SK-N-SH (cell line): ENCODE data around the gene MUS81. TPM values are rescaled to one million over a fixed set of nuclear protein-coding genes. Genes with fewer than 3 reads are reported as not detected.
A peak's percentile ranks its signal among the peaks of the same experiment; 100 is the strongest.

ENCODE experiments used
- CTCF ChIA-PET: fragments of 300-600, 350-600 bp; formaldehyde crosslinking; extraction: SDS; loops from one replicate; lab custom pipeline; 2021; lab: Yijun Ruan, JAX
- POLR2A ChIA-PET: fragments of 350-600 bp; sonication (Branson Sonifier 250); formaldehyde crosslinking; extraction: SDS; loops from one replicate; lab custom pipeline; 2020; ENCODE audit warnings: antibody characterized with exemption, inconsistent platforms; lab: Yijun Ruan, JAX
- DNase-seq: peaks from one replicate; pipeline ENCODE4 v3.0.0; 2012
- H2AFZ ChIP-seq: fragments of 200-600 bp; sonication (generic); 2 replicates; pipeline ENCODE4 v1.8.1; 2016; ENCODE audit warnings: antibody characterized with exemption, mild to moderate bottlenecking, low read depth
- H3F3A ChIP-seq: fragments of 200-600 bp; sonication (generic); replicated peaks from 2 replicates; pipeline ENCODE3; 2016; ENCODE audit warnings: antibody characterized with exemption, mild to moderate bottlenecking; ENCODE audit not compliant: insufficient read depth
- H3K27ac ChIP-seq, 2 experiments: fragments of 200-500 bp in 1 of 2; fragments of 200-600 bp in 1 of 2; sonication (Bioruptor generic) in 1 of 2; sonication (generic), shearing (Covaris generic) in 1 of 2; 2 replicates each; pipeline versions ENCODE4 v1.5.1 to v1.6.1; 2014 to 2016; ENCODE audit warnings: low read depth in 2 of 2, inconsistent platforms in 1 of 2, low read length in 1 of 2, mild to moderate bottlenecking in 1 of 2, mixed read lengths in 1 of 2
- H3K27me3 ChIP-seq: fragments of 200-600 bp; sonication (generic), shearing (Covaris generic); 2 replicates; pipeline ENCODE4 v1.6.1; 2016; ENCODE audit warnings: mixed run types; ENCODE audit not compliant: insufficient read depth
- H3K36me3 ChIP-seq, 2 experiments: fragments of 200-500 bp in 1 of 2; fragments of 200-600 bp in 1 of 2; sonication (Bioruptor generic) in 1 of 2; sonication (generic) in 1 of 2; replicated peaks in 1 of 2; 2 replicates each; pipeline versions ENCODE3 to v1.5.1; 2014 to 2016; ENCODE audit warnings: low read length in 1 of 2, mild to moderate bottlenecking in 1 of 2; ENCODE audit not compliant: insufficient read depth in 2 of 2, control insufficient read depth in 1 of 2
- H3K4me1 ChIP-seq, 2 experiments: fragments of 200-500 bp in 1 of 2; fragments of 200-600 bp in 1 of 2; sonication (Bioruptor generic) in 1 of 2; sonication (generic), shearing (Covaris generic) in 1 of 2; 2 replicates each; pipeline versions ENCODE4 v1.5.1 to v1.6.1; 2014 to 2016; ENCODE audit warnings: low read depth in 1 of 2, low read length in 1 of 2, mixed run types in 1 of 2; ENCODE audit not compliant: insufficient read depth in 2 of 2, control insufficient read depth in 1 of 2
- H3K4me2 ChIP-seq: fragments of 200-600 bp; sonication (generic), shearing (Covaris generic); 2 replicates; pipeline ENCODE4 v1.6.1; 2017; ENCODE audit warnings: mixed run types
- H3K4me3 ChIP-seq, 2 experiments: fragments of 200-500 bp in 1 of 2; fragments of 200-600 bp in 1 of 2; sonication (Bioruptor generic) in 1 of 2; sonication (generic), shearing (Covaris generic) in 1 of 2; 2 replicates each; pipeline versions ENCODE4 v1.5.1 to v1.8.1; 2014 to 2016; ENCODE audit warnings: low read depth in 2 of 2, inconsistent platforms in 1 of 2, low read length in 1 of 2, mild to moderate bottlenecking in 1 of 2, mixed read lengths in 1 of 2, moderate library complexity in 1 of 2
- H3K79me2 ChIP-seq: fragments of 200-600 bp; sonication (generic); 2 replicates; pipeline ENCODE4 v1.8.1; 2017; ENCODE audit warnings: mild to moderate bottlenecking; ENCODE audit not compliant: insufficient read depth
- H3K9ac ChIP-seq: fragments of 200-600 bp; sonication (generic); 2 replicates; pipeline ENCODE4 v1.6.1; 2017; ENCODE audit warnings: mixed run types
- H3K9me2 ChIP-seq: fragments of 200-600 bp; sonication (generic); 2 replicates; pipeline ENCODE4 v1.6.1; 2017; ENCODE audit warnings: mixed run types
- H3K9me3 ChIP-seq: fragments of 200-600 bp; sonication (generic); 2 replicates; pipeline ENCODE4 v1.6.1; 2017; ENCODE audit warnings: mixed run types, mild to moderate bottlenecking, moderate library complexity
- H4K20me1 ChIP-seq: fragments of 200-600 bp; sonication (generic); 2 replicates; pipeline ENCODE4 v1.6.1; 2017; ENCODE audit warnings: mild to moderate bottlenecking, mixed run types; ENCODE audit not compliant: insufficient read depth
- EP300 ChIP-seq, 2 experiments: IDR thresholded peaks; 2 replicates each; pipeline versions ENCODE4 v1.4.0 to v1.6.1; 2012; ENCODE audit warnings: borderline replicate concordance in 1 of 2, low read depth in 1 of 2, low read length in 1 of 2
- FOSL2 ChIP-seq: IDR thresholded peaks from 2 replicates; pipeline ENCODE4 v1.4.0; 2012; ENCODE audit warnings: low read depth, mild to moderate bottlenecking, moderate library complexity, borderline replicate concordance
- FOXJ3 ChIP-seq: sonication (generic); formaldehyde crosslinking; IDR thresholded peaks from 2 replicates; pipeline ENCODE4 v1.5.1; 2020; ENCODE audit warnings: mild to moderate bottlenecking, missing genetic modification reagents
- FOXM1 ChIP-seq: IDR thresholded peaks from 2 replicates; pipeline ENCODE4 v1.4.0; 2012; ENCODE audit warnings: low read depth, mild to moderate bottlenecking
- GABPA ChIP-seq: IDR thresholded peaks from 2 replicates; pipeline ENCODE4 v1.4.0; 2012; ENCODE audit warnings: low read depth, mild to moderate bottlenecking
- IRF3 ChIP-seq: fragments of 150-350 bp; IDR thresholded peaks from 2 replicates; pipeline ENCODE4 v1.6.1; 2016; ENCODE audit warnings: mild to moderate bottlenecking, low read depth, low read length
- MXI1 ChIP-seq: IDR thresholded peaks from 2 replicates; pipeline ENCODE4 v1.6.1; 2012; ENCODE audit warnings: mild to moderate bottlenecking, low read depth, low read length, improper control_type of control experiment
- PBX3 ChIP-seq: IDR thresholded peaks from 2 replicates; pipeline ENCODE4; 2012
- RFX5 ChIP-seq: IDR thresholded peaks from 2 replicates; pipeline ENCODE4 v1.6.1; 2012; ENCODE audit warnings: mild to moderate bottlenecking, improper control_type of control experiment, low read length
- TAF1 ChIP-seq: IDR thresholded peaks from 2 replicates; pipeline ENCODE4 v1.6.1; 2012; ENCODE audit warnings: low read depth, mild to moderate bottlenecking, low read length, moderate library complexity, borderline replicate concordance
- TCF12 ChIP-seq: IDR thresholded peaks from 2 replicates; pipeline ENCODE4 v1.4.0; 2012
- USF1 ChIP-seq: IDR thresholded peaks from 2 replicates; pipeline ENCODE4 v1.4.0; 2012; ENCODE audit warnings: low read depth, borderline replicate concordance
- USF2 ChIP-seq: fragments of 150-350 bp; IDR thresholded peaks from 2 replicates; pipeline ENCODE4 v1.6.1; 2017; ENCODE audit warnings: antibody characterized with exemption, low read length, low read depth, borderline replicate concordance
- WGBS: methylation state at CpG from one replicate; pipeline ENCODE4 v1.1.6; 2017; ENCODE audit warnings: low lambda C conversion rate; 5-methylcytosine and 5-hydroxymethylcytosine counted together
- polyA plus RNA-seq, 3 experiments: library from polyadenylated mRNA; depleted of rRNA; stranded (reverse); fragments of >200 nt; gene quantifications; 2 replicates each; pipeline ENCODE4 v1.2.3, GENCODE V29; 2012

Gene MUS81
- polyA plus RNA-seq, 1 of the 3 experiments (the other 2 are of a cell fraction), result 58.2 TPM

GRCh38 chr11:65883058-65883761 is 23.0 kb downstream of the MUS81 start:
- CTCF ChIA-PET, result interaction anchor here (1.6 to 15.2 kb wide), 8 partner anchors 17 to 171 kb away, joined by 4 to 374 read pairs (median 30); partner anchors contain the start of genes C11orf68, CFL1, EFEMP2 and FOSL1
- no peak overlapping the region for H3K27ac ChIP-seq
- POLR2A ChIA-PET, result no interaction called here
- no peak for DNase-seq
- no peak overlapping the region for H3K4me2 ChIP-seq
- TF ChIP-seq PBX3, result no peak
- TF ChIP-seq MXI1, result no peak
- TF ChIP-seq, all 33 proteins: peak for 0
- H3K4me1 ChIP-seq, result peaks cover 12 to 22% of the 10 kb centered on the region in 2 experiments; a peak in 3 of 4 replicates
- H2AFZ ChIP-seq, result no peak overlapping the region
- no peaks in the 10 kb centered on the region for H3K9me2 ChIP-seq
- no peaks in the 10 kb centered on the region for H3K9me3 ChIP-seq
- H3K4me3 ChIP-seq, result no peak overlapping the region
- H3K79me2 ChIP-seq, result peaks cover 39% of the 10 kb centered on the region
- peaks cover 17% of the 10 kb centered on the region for H3F3A ChIP-seq
- H4K20me1 ChIP-seq, result no peaks in the 10 kb centered on the region
- H3K9ac ChIP-seq, result no peak overlapping the region
- H3K27me3 ChIP-seq, result no peaks in the 10 kb centered on the region
- peaks cover 31 to 45% of the 10 kb centered on the region in 2 experiments for H3K36me3 ChIP-seq
- WGBS, result 94% methylated on average over 13 of the region's 13 CpGs

- peaks cover 12 to 23% of the 10 kb centered on the region in 2 experiments; a peak in 3 of 4 replicates for H3K4me1 ChIP-seq
- H3K9me2 ChIP-seq, result no peaks in the 10 kb centered on the region
- peaks cover 31 to 45% of the 10 kb centered on the region in 2 experiments for H3K36me3 ChIP-seq
- no peaks in the 10 kb centered on the region for H3K9me3 ChIP-seq
- no peak overlapping the region; a peak in 1 of 4 replicates for H3K4me3 ChIP-seq
- H3K9ac ChIP-seq, result no peak overlapping the region
- peak overlapping the region in 1 of 2 experiments; percentile 17; a peak in 1 of 4 replicates for H3K27ac ChIP-seq
- H3F3A ChIP-seq, result peaks cover 22% of the 10 kb centered on the region
- peaks cover 39% of the 10 kb centered on the region for H3K79me2 ChIP-seq
- H3K27me3 ChIP-seq, result no peaks in the 10 kb centered on the region
- 80% methylated on average over 28 of the region's 28 CpGs for WGBS
- POLR2A ChIA-PET, result interaction anchor here (0.6 to 1.9 kb wide), 9 partner anchors 10 to 172 kb away, joined by 3 to 9 read pairs (median 4); partner anchors contain the start of gene MUS81
- CTCF ChIA-PET, result interaction anchor here (0.6 to 15.2 kb wide), 58 partner anchors 8 to 416 kb away, joined by 3 to 374 read pairs (median 4); partner anchors contain the start of genes AP5B1, C11orf68, CFL1 and EFEMP2
- H4K20me1 ChIP-seq, result no peaks in the 10 kb centered on the region
- DNase-seq, result no peak
- H2AFZ ChIP-seq, result no peak overlapping the region
- TF ChIP-seq USF2 (no peak), IRF3 (no peak), TAF1 (no peak), RFX5 (no peak), GABPA (no peak), FOXM1 (no peak), TCF12 (no peak), MXI1 (no peak), FOSL2 (no peak), FOXJ3 (CRISPR knock-in tag) (no peak), USF1 (no peak), EP300 (IDR thresholded peaks at IDR 0.05; ENCODE audit: borderline replicate concordance in 1 of 2, low read depth in 1 of 2, low read length in 1 of 2) (no peak)
- H3K4me2 ChIP-seq, result no peak overlapping the region
These were observed 23.8 kb downstream of the MUS81 start for GRCh38 chr11:65883786-65884715.
